Transverse colon (tissue), 4 donors: ENCODE data around the gene HSH2D. TPM values are rescaled to one million over a fixed set of nuclear protein-coding genes. Genes with fewer than 3 reads are reported as not detected.
A peak's percentile ranks its signal among the peaks of the same experiment; 100 is the strongest.

Experiments used
- DNase-seq: peaks from one replicate; pipeline ENCODE4 v3.0.0-alpha.2; 2019
- H3K27ac ChIP-seq, 4 donors: fragments of 200-600 bp; sonication (generic); 2 replicates each; pipeline ENCODE4 v1.5.1; 2016 to 2018; ENCODE audit warnings: inconsistent platforms in 4 of 4
- H3K27me3 ChIP-seq: fragments of 200-600 bp; sonication (generic); 2 replicates; pipeline ENCODE4 v1.5.1; 2017; ENCODE audit warnings: inconsistent platforms
- H3K36me3 ChIP-seq, 4 donors: fragments of 200-600 bp; sonication (generic); 2 replicates each; pipeline ENCODE4 v1.5.1; 2017 to 2019; ENCODE audit warnings: inconsistent platforms in 4 of 4
- H3K4me1 ChIP-seq, 4 donors: fragments of 200-600 bp; sonication (generic); 2 replicates each; pipeline ENCODE4 v1.5.1; 2017 to 2020; ENCODE audit warnings: inconsistent platforms in 4 of 4
- H3K4me3 ChIP-seq, 4 donors: fragments of 200-600 bp; sonication (generic); 1 replicate in 1 of 4; 2 replicates in 3 of 4; pipeline versions ENCODE4 v1.5.1 to v1.6.1; 2017 to 2019; ENCODE audit warnings: inconsistent platforms in 4 of 4
- H3K9me3 ChIP-seq, 2 donors: fragments of 200-600 bp; sonication (generic); 2 replicates each; pipeline ENCODE4 v1.5.1; 2017 to 2019; ENCODE audit warnings: inconsistent platforms in 2 of 2
- EP300 ChIP-seq: sonication (generic); formaldehyde crosslinking; IDR thresholded peaks from one replicate; pipeline ENCODE4 v1.6.1; 2017; ENCODE audit warnings: antibody characterized with exemption, low read depth
- POLR2A ChIP-seq: fragments of 450-650 bp; IDR thresholded peaks from one replicate; pipeline ENCODE4 v1.6.1; 2016; ENCODE audit warnings: antibody characterized with exemption, mild to moderate bottlenecking, moderate library complexity
- POLR2AphosphoS5 ChIP-seq, 3 donors: sonication (generic); formaldehyde crosslinking; IDR thresholded peaks; one replicate each; pipeline ENCODE4 v1.6.1; 2016; ENCODE audit warnings: antibody characterized with exemption in 3 of 3
- WGBS, 2 donors: methylation state at CpG; one replicate each; pipeline ENCODE4 v1.1.5; 2018; ENCODE audit warnings: low coverage in 1 of 2; 5-methylcytosine and 5-hydroxymethylcytosine counted together
- in situ Hi-C, 4 donors: fragments of 200-750 bp; cut with MboI; loops; one replicate each; pipeline versions ENCODE4 v1.15.0 to v1.15.1; 2017; ENCODE audit warnings: low sequenced_read_pairs in 3 of 4, low pct_ligation_motif_present in 1 of 4, low pct_unique_long_range_greater_than_20kb in 1 of 4
- intact Hi-C: fragments of 100-400 bp; cut with DNase I; formaldehyde crosslinking; loops from one replicate; pipeline ENCODE4 v1.15.1; 2023; ENCODE audit warnings: low total_unique reads
- total RNA-seq, 4 donors: library from RNA; depleted of rRNA; stranded (reverse); fragments of >200 nt; gene quantifications; one replicate each; pipeline ENCODE4 v1.1.0, GENCODE V29; 2016
- TF ChIP-seq, protein P1 (sequence below), 5 experiments: fragments of 200-600 bp in 3 of 5; fragments of 450-650 bp in 2 of 5; sonication (generic) in 3 of 5; IDR thresholded peaks; 1 replicate in 2 of 5; 2 replicates in 3 of 5; pipeline ENCODE4 v1.5.1; 2016 to 2017; ENCODE audit warnings: antibody characterized with exemption in 5 of 5, inconsistent platforms in 3 of 5, mild to moderate bottlenecking in 2 of 5, moderate library complexity in 1 of 5

Gene HSH2D
- total RNA-seq, 4 donors from 2014 or later: 17.6 to 55.4 (median 30.8) TPM

- H3K27ac ChIP-seq: peak overlapping the region in 2 of 4 donors; percentile 33 to 48
- no peaks in the 10 kb centered on the region for H3K4me1 ChIP-seq
- TF ChIP-seq POLR2AphosphoS5 (IDR thresholded peaks at IDR 0.05) (no peak), POLR2A (no peak), EP300 (no peak)
- TF ChIP-seq, protein P1, sequence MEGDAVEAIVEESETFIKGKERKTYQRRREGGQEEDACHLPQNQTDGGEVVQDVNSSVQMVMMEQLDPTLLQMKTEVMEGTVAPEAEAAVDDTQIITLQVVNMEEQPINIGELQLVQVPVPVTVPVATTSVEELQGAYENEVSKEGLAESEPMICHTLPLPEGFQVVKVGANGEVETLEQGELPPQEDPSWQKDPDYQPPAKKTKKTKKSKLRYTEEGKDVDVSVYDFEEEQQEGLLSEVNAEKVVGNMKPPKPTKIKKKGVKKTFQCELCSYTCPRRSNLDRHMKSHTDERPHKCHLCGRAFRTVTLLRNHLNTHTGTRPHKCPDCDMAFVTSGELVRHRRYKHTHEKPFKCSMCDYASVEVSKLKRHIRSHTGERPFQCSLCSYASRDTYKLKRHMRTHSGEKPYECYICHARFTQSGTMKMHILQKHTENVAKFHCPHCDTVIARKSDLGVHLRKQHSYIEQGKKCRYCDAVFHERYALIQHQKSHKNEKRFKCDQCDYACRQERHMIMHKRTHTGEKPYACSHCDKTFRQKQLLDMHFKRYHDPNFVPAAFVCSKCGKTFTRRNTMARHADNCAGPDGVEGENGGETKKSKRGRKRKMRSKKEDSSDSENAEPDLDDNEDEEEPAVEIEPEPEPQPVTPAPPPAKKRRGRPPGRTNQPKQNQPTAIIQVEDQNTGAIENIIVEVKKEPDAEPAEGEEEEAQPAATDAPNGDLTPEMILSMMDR (IDR thresholded peaks at IDR 0.05): no peak
- no peak overlapping the region for H3K4me3 ChIP-seq
- WGBS, 2 donors: 98% methylated on average over 4 of the region's 4 CpGs; no CpG with 5 or more reads in 1 of the 2 donors
- intact Hi-C loops: no loop called here
- H3K27me3 ChIP-seq: no peaks in the 10 kb centered on the region
- no peaks in the 10 kb centered on the region for H3K9me3 ChIP-seq
- peaks cover 0 to 37% (median 16%) of the 10 kb centered on the region in 4 donors for H3K36me3 ChIP-seq
- in situ Hi-C loops: no loop called here
- no peak for DNase-seq
These were observed 9.7 kb upstream of the HSH2D start for GRCh38 chr19:16133818-16134217.

- intact Hi-C loops (no loop called here), in situ Hi-C loops (no loop called here)
- no peaks in the 10 kb centered on the region for H3K27me3 ChIP-seq
- no peaks in the 10 kb centered on the region for H3K9me3 ChIP-seq
- H3K36me3 ChIP-seq: peaks cover 0 to 30% (median 12%) of the 10 kb centered on the region in 4 donors
- H3K27ac ChIP-seq: peak overlapping the region in 2 of 4 donors; percentile 33 to 48
- WGBS, 2 donors: 72 to 80% methylated on average over 2 to 7 of the region's 7 CpGs
- H3K4me1 ChIP-seq: no peaks in the 10 kb centered on the region
- H3K4me3 ChIP-seq: no peak overlapping the region
- TF ChIP-seq EP300 (no peak), POLR2AphosphoS5 (IDR thresholded peaks at IDR 0.05) (peak in 1 of 3 donors; percentile 39), POLR2A (no peak)
- TF ChIP-seq, protein P1 (IDR thresholded peaks at IDR 0.05): no peak
- DNase-seq: peak; percentile 70
These were observed 9.0 kb upstream of the HSH2D start for GRCh38 chr19:16134510-16134909.

DNA sequence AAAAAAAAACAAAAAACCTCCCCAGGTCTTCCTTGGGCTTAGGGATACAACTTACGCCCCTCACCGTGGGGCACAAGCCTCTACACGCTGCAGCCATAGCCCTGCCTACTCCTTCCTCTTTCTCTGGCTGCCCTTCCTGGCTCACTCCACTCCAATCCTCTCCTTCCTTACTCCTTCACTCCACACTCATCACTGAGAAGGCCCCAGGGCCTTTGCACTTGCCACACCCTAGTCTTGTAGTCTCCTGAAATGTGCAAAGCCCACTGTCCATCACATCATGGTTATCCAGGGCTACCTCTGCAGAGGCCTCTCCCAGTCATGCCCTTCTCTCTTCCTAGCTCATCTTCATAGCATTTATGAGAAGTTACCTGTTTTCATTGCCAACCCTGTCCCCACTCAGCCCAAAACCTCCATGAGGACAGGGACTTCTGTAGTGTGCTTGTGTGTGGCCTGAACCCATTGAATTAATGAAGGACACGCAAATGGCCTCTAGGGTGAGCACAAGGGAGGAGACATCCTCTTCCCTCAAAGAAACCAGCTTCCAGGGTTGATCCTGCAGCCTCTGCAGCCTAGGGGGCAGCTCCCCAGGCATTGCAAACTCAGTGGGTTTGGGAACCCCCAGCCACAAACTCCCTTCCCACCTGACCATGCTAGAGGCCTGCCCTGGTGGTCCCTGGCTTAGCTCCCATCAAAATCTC is 7.9 kb upstream of the HSH2D start:
- in situ Hi-C loops: no loop called here
- no peak overlapping the region for H3K4me3 ChIP-seq
- intact Hi-C loops: no loop called here

GRCh38 chr19:16136185-16136999 is 7.1 kb upstream of the HSH2D start:
- Histone ChIP-seq H3K27ac (no peak overlapping the region), H3K9me3 (no peaks in the 10 kb centered on the region), H3K4me3 (no peak overlapping the region), H3K27me3 (no peaks in the 10 kb centered on the region), H3K36me3 (peaks cover 0 to 18% (median 9%) of the 10 kb centered on the region in 4 donors), H3K4me1 (no peaks in the 10 kb centered on the region)
- 52 to 60% methylated on average over 6 to 16 of the region's 16 CpGs for WGBS, 2 donors
- in situ Hi-C loops: no loop called here
- intact Hi-C loops: no loop called here
- no peak for DNase-seq
- TF ChIP-seq POLR2A (no peak), POLR2AphosphoS5 (IDR thresholded peaks at IDR 0.05) (no peak), EP300 (no peak)
- TF ChIP-seq, protein P1 (IDR thresholded peaks at IDR 0.05): no peak

More for the DNA sequence above, 7.9 kb upstream of the HSH2D start:
- Histone ChIP-seq H3K27me3 (no peaks in the 10 kb centered on the region), H3K36me3 (peaks cover 0 to 21% (median 9%) of the 10 kb centered on the region in 4 donors), H3K27ac (no peak overlapping the region), H3K9me3 (no peaks in the 10 kb centered on the region), H3K4me1 (no peaks in the 10 kb centered on the region)
- WGBS, 2 donors: 74% methylated on average over 4 of the region's 4 CpGs; no CpG with 5 or more reads in 1 of the 2 donors
- TF ChIP-seq, protein P1 (IDR thresholded peaks at IDR 0.05): no peak
- TF ChIP-seq POLR2AphosphoS5 (IDR thresholded peaks at IDR 0.05) (no peak), POLR2A (no peak)
- DNase-seq: no peak
